Adrenal gland (tissue), 12 donors: ENCODE data around the gene IQCE. TPM values are rescaled to one million over a fixed set of nuclear protein-coding genes. Genes with fewer than 3 reads are reported as not detected.

Experiments used
- DNase-seq, 7 donors: peaks; one replicate each; pipeline ENCODE4 v3.0.0-alpha.2; 2019 to 2020
- H3K27ac ChIP-seq, 5 donors: fragments of 200-600 bp; sonication (generic) in 4 of 5; 1 replicate in 3 of 5; 2 replicates in 2 of 5; pipeline versions ENCODE4 v1.5.1 to v1.8.0; 2016 to 2020; ENCODE audit warnings: mild to moderate bottlenecking in 1 of 5
- H3K27me3 ChIP-seq: fragments of 200-600 bp; 2 replicates; pipeline ENCODE4 v1.8.0; 2021
- H3K36me3 ChIP-seq, 2 donors: fragments of 200-600 bp; replicated peaks in 1 of 2; 1 replicate in 1 of 2; 2 replicates in 1 of 2; pipeline versions ENCODE4 v1.5.1 to v1.8.0; 2018 to 2022
- H3K4me1 ChIP-seq, 2 donors: fragments of 200-600 bp; replicated peaks in 1 of 2; 1 replicate in 1 of 2; 2 replicates in 1 of 2; pipeline versions ENCODE4 v1.5.1 to v1.8.0; 2018 to 2021
- H3K4me3 ChIP-seq, 4 donors: fragments of 200-600 bp; sonication (generic) in 3 of 4; one replicate each; pipeline ENCODE4 v1.5.1; 2016 to 2018
- H3K9me3 ChIP-seq, 3 donors: fragments of 200-600 bp; sonication (generic) in 1 of 3; replicated peaks in 1 of 3; 1 replicate in 2 of 3; 2 replicates in 1 of 3; pipeline versions ENCODE4 v1.5.1 to v1.8.0; 2016 to 2021
- CTCF ChIP-seq, 6 experiments: fragments of 450-650 bp in 4 of 6; fragments of 200-600 bp in 2 of 6; sonication (generic) in 1 of 6; IDR thresholded peaks; 1 replicate in 5 of 6; 2 replicates in 1 of 6; pipeline versions ENCODE4 v1.5.1 to v1.8.0; 2016 to 2021; ENCODE audit warnings: antibody characterized with exemption in 6 of 6, mild to moderate bottlenecking in 2 of 6, moderate library complexity in 1 of 6
- POLR2A ChIP-seq, 2 donors: fragments of 450-650 bp; IDR thresholded peaks; one replicate each; pipeline ENCODE4 v1.6.1; 2017; ENCODE audit warnings: antibody characterized with exemption in 2 of 2, mild to moderate bottlenecking in 2 of 2, moderate library complexity in 1 of 2
- WGBS, 4 donors: extraction: QIAGEN DNeasy Blood & Tissue Kit in 2 of 4; methylation state at CpG; one replicate each; pipeline versions ENCODE4 v1.1.5 to v1.1.7; 2013 to 2017; 5-methylcytosine and 5-hydroxymethylcytosine counted together
- intact Hi-C, 2 donors: fragments of 100-400 bp; cut with DNase I; formaldehyde crosslinking; loops; one replicate each; pipeline versions ENCODE4 v1.14.1 to v1.15.0; 2022 to 2023
- polyA plus RNA-seq, 3 donors: library from polyadenylated mRNA; stranded (reverse); fragments of 200-250 nt in 2 of 3; fragments of 350-450 nt in 1 of 3; fragmentation: Illumina TruSeq in 1 of 3; extraction: RNeasy Lipid Tissue Mini Kit (QIAGEN cat#74804) in 1 of 3; gene quantifications; one replicate each; pipeline ENCODE4 v1.2.3, GENCODE V29; 2013 to 2014
- total RNA-seq, 9 donors: library from RNA; depleted of rRNA in 4 of 9; stranded (reverse); fragments of >200 nt in 4 of 9; fragments of 120-200 nt in 1 of 9; fragmentation: NEBNext Ultra II Directional in 1 of 9; extraction: Animal tissue kit (Norgen Biotek cat#: 25700) in 1 of 9; gene quantifications; one replicate each; pipeline versions ENCODE4 v1.1.0 to v1.2.4, GENCODE V29; 2013 to 2023
- donor health status: healthy with polysubstance abuse.
- donor health status: Bipolar disorder and iron deficiency.
- donor health status: DM: yes; HTN: yes; CAD: no.
- donor health status: DM: no; HTN: no; CAD: no.
- donor health status: DM: no; HTN: no; CAD: no.
- donor health status: DM: yes; HTN: yes; CAD: no.

Gene IQCE
- total and polyA plus RNA-seq, 12 donors: 4.6 to 33.2 (median 13.8) TPM

- no peaks in the 10 kb centered on the region for H3K4me1 ChIP-seq
- DNase-seq: no peak
- 82 to 91% (median 90%) methylated on average over 20 to 22 of the region's 22 CpGs for WGBS, 4 donors
- intact Hi-C loops: no loop called here
- no peaks in the 10 kb centered on the region for H3K27me3 ChIP-seq
- TF ChIP-seq POLR2A (IDR thresholded peaks at IDR 0.05) (no peak), CTCF (IDR thresholded peaks at IDR 0.05) (no peak)
- H3K4me3 ChIP-seq: no peak overlapping the region
- H3K27ac ChIP-seq: no peak overlapping the region
- no peaks in the 10 kb centered on the region for H3K9me3 ChIP-seq
- peaks cover 0 to 63% of the 10 kb centered on the region in 2 donors for H3K36me3 ChIP-seq
These were observed 37.9 kb downstream of the IQCE start for GRCh38 chr7:2596464-2597272.

- H3K4me1 ChIP-seq: no peaks in the 10 kb centered on the region
- H3K27me3 ChIP-seq: no peaks in the 10 kb centered on the region
- no peak overlapping the region for H3K4me3 ChIP-seq
- no peaks in the 10 kb centered on the region for H3K9me3 ChIP-seq
- H3K36me3 ChIP-seq: peaks cover 0 to 58% of the 10 kb centered on the region in 2 donors
- no peak overlapping the region for H3K27ac ChIP-seq
- intact Hi-C loops: no loop called here
- WGBS, 4 donors: 73 to 94% (median 90%) methylated on average over 13 of the region's 13 CpGs
- no peak for DNase-seq
- TF ChIP-seq POLR2A (IDR thresholded peaks at IDR 0.05): no peak
- TF ChIP-seq CTCF (IDR thresholded peaks at IDR 0.05): no peak
These were observed 38.5 kb downstream of the IQCE start for GRCh38 chr7:2597273-2597640.

GRCh38 chr7:2598154-2598823, 39.5 kb downstream of the IQCE start:
- no peaks in the 10 kb centered on the region for H3K9me3 ChIP-seq
- no peak overlapping the region for H3K27ac ChIP-seq
- H3K4me3 ChIP-seq: no peak overlapping the region
- H3K27me3 ChIP-seq: no peaks in the 10 kb centered on the region
- intact Hi-C loops: no loop called here
- peak in 1 of 7 donors; percentile 76 for DNase-seq
- 83 to 90% (median 89%) methylated on average over 29 of the region's 29 CpGs for WGBS, 4 donors
- H3K4me1 ChIP-seq: no peaks in the 10 kb centered on the region
- peaks cover 0 to 49% of the 10 kb centered on the region in 2 donors for H3K36me3 ChIP-seq
- TF ChIP-seq CTCF (IDR thresholded peaks at IDR 0.05) (no peak), POLR2A (IDR thresholded peaks at IDR 0.05) (no peak)

GRCh38 chr7:2601065-2601464, 42.3 kb downstream of the IQCE start:
- intact Hi-C loops: no loop called here
- TF ChIP-seq POLR2A (IDR thresholded peaks at IDR 0.05) (no peak), CTCF (IDR thresholded peaks at IDR 0.05) (no peak)
- Histone ChIP-seq H3K27me3 (no peaks in the 10 kb centered on the region), H3K4me1 (peaks cover 0 to under 1% of the 10 kb centered on the region in 2 donors), H3K4me3 (no peak overlapping the region), H3K27ac (no peak overlapping the region), H3K9me3 (no peaks in the 10 kb centered on the region), H3K36me3 (peaks cover 0 to 30% of the 10 kb centered on the region in 2 donors)
- DNase-seq: no peak
- WGBS, 4 donors: 81 to 93% (median 87%) methylated on average over 8 to 9 of the region's 9 CpGs
